Measurements from ENCODE around the gene GSK3B.
A peak's percentile ranks its signal among the peaks of the same experiment; 100 is the strongest.

Gene GSK3B

DNA sequence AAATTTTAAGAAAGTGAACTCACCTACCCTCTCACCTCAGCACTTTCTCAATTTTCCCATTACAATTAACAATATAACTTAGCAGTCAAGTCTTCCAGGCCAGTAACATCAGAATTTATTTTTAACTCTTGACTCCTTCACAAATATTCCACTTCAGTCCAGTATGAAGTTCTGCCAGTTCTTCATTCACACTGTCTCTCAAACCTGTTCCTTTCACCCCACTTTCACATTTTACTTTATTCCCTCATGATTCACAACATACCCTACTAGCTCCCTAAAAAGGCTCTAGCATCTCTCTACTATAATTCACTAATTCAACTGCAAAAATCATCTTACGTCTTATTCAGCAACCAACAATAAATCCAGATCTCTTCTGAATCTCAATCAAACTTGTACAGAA lies 3.8 kb downstream of the GSK3B start:
- TF ChIP-seq, protein P1, sequence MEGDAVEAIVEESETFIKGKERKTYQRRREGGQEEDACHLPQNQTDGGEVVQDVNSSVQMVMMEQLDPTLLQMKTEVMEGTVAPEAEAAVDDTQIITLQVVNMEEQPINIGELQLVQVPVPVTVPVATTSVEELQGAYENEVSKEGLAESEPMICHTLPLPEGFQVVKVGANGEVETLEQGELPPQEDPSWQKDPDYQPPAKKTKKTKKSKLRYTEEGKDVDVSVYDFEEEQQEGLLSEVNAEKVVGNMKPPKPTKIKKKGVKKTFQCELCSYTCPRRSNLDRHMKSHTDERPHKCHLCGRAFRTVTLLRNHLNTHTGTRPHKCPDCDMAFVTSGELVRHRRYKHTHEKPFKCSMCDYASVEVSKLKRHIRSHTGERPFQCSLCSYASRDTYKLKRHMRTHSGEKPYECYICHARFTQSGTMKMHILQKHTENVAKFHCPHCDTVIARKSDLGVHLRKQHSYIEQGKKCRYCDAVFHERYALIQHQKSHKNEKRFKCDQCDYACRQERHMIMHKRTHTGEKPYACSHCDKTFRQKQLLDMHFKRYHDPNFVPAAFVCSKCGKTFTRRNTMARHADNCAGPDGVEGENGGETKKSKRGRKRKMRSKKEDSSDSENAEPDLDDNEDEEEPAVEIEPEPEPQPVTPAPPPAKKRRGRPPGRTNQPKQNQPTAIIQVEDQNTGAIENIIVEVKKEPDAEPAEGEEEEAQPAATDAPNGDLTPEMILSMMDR (IDR thresholded peaks at IDR 0.05) = no peak
- Histone ChIP-seq H3K4me3 (ENCODE audit: low read depth in 1 of 2, low read length in 1 of 2) (peak overlapping the region in 1 of 2 experiments; percentile 99), H3K27me3 (no peaks in the 10 kb centered on the region), H3K9me3 (no peaks in the 10 kb centered on the region), H3K36me3 (no peaks in the 10 kb centered on the region), H3K27ac (peak overlapping the region; percentile 17), H3K4me1 (ENCODE audit: control insufficient read depth in 1 of 2, insufficient read depth in 1 of 2, low read depth in 1 of 2, low read length in 1 of 2) (peaks cover 47 to 50% of the 10 kb centered on the region in 2 experiments)

DNA sequence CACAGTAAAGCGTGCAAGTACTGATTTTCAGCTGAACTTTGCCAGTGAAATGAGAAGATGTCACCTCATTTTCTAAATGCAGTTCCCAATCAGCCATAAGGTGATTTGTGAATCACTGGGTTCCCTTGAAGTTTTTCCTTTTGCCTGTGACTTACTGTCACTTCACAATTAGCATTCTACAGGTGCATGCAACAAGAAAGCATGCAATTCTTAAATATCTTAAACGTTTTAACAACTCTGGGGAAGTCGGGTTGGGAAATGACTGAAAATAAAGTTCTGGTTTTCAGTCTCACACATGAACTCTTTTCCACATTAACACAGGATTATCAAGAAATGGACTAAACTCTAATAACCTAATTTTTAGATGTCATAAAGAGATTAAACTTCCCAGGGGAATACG lies 5.2 kb downstream of the GSK3B start:
- H3K4me3 ChIP-seq (ENCODE audit: low read depth in 1 of 2, low read length in 1 of 2) = no peak overlapping the region
- no peaks in the 10 kb centered on the region for H3K36me3 ChIP-seq
- peaks cover 50 to 52% of the 10 kb centered on the region in 2 experiments for H3K4me1 ChIP-seq (ENCODE audit: control insufficient read depth in 1 of 2, insufficient read depth in 1 of 2, low read depth in 1 of 2, low read length in 1 of 2)
- TF ChIP-seq, protein P1 (IDR thresholded peaks at IDR 0.05) = no peak
- no peaks in the 10 kb centered on the region for H3K27me3 ChIP-seq
- H3K9me3 ChIP-seq = no peaks in the 10 kb centered on the region
- H3K27ac ChIP-seq = no peak overlapping the region

DNA sequence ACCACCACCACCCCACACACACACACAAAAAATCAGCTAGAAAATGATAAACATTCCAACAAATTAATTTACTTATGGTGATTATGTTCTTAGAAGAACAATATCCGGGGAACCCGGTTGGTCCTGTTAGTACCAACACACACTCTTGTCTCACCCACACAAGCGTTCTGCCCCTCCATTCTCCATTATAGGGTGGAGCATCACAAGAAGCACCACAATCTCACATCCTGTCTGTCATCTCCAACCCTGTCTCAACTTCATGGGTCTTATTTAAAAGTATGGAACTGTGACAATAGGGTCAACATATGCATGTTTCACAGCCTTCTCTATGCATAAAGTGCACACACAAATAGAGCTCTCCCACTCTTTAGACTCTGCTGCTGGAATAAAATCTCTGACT lies 5.6 kb downstream of the GSK3B start:
- TF ChIP-seq, protein P1 (IDR thresholded peaks at IDR 0.05) = no peak
- Histone ChIP-seq H3K27me3 (no peaks in the 10 kb centered on the region), H3K4me3 (ENCODE audit: low read depth in 1 of 2, low read length in 1 of 2) (no peak overlapping the region), H3K9me3 (no peaks in the 10 kb centered on the region), H3K36me3 (no peaks in the 10 kb centered on the region), H3K27ac (no peak overlapping the region), H3K4me1 (ENCODE audit: control insufficient read depth in 1 of 2, insufficient read depth in 1 of 2, low read depth in 1 of 2, low read length in 1 of 2) (peaks cover 50 to 52% of the 10 kb centered on the region in 2 experiments)

DNA sequence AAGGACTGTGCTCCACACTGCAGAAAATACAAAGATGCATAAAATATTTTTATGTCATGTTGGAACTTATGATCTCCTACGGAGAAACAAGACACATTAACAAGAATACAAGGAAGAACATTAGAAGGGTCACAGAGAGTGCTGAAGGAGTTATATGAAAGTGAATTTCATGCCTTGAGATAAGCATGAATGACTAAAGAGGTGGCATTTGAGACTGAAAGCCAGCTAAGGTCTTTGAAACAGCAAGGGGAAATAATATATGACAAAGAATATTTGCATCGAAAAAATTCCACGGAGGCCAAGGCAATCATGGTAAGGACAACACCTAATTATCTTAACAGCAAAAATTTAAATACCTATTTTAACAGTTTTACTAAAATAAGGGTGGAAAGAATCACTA lies 12.5 kb downstream of the GSK3B start:
- TF ChIP-seq, protein P1 (IDR thresholded peaks at IDR 0.05) = no peak
- Histone ChIP-seq H3K4me3 (ENCODE audit: low read depth in 1 of 2, low read length in 1 of 2) (no peak overlapping the region), H3K36me3 (no peaks in the 10 kb centered on the region), H3K9me3 (no peaks in the 10 kb centered on the region), H3K4me1 (ENCODE audit: control insufficient read depth in 1 of 2, insufficient read depth in 1 of 2, low read depth in 1 of 2, low read length in 1 of 2) (peaks cover 15 to 25% of the 10 kb centered on the region in 2 experiments), H3K27me3 (no peaks in the 10 kb centered on the region), H3K27ac (peak overlapping the region; percentile 3)

DNA sequence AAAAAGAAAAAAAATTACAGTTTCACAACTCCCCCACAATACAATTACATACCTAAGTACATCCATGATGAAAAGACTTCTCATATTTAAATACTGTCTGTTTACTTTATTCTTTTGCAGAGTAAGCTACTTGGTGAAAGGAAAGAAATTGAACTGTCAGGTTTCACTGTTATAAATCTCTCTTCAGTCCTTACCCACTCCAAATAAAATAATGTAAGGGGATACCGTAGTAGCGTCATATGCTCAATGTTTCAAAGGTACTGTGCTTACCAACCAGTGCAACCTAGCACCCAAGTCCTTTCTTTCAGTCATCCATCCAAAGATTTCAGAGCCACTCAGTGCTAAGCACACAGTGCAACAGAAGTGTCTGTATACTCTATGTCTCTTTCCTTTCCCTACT lies 13.4 kb downstream of the GSK3B start:
- TF ChIP-seq, protein P1 (IDR thresholded peaks at IDR 0.05) = no peak
- no peaks in the 10 kb centered on the region for H3K27me3 ChIP-seq
- peaks cover 15 to 19% of the 10 kb centered on the region in 2 experiments for H3K4me1 ChIP-seq (ENCODE audit: control insufficient read depth in 1 of 2, insufficient read depth in 1 of 2, low read depth in 1 of 2, low read length in 1 of 2)
- no peaks in the 10 kb centered on the region for H3K9me3 ChIP-seq
- H3K36me3 ChIP-seq = no peaks in the 10 kb centered on the region
- no peak overlapping the region for H3K27ac ChIP-seq
- no peak overlapping the region for H3K4me3 ChIP-seq (ENCODE audit: low read depth in 1 of 2, low read length in 1 of 2)

DNA sequence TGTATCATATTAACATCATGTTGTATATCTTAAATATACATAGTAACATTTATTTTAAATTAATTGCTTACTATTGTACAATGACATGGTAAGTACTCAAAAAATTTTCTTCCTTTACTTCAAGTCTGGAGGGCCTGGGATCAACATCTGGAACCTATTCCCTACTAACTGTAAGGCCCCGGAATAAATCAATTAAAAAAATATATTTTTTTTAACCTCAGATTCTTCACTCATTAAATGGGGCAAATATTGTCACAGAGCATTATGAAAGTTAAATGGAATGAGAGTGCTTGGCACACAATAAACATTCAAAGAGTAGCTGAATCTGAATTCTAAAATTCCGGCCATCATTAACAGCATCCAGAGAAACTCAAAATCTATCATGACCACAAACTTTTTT lies 16.5 kb downstream of the GSK3B start:
- TF ChIP-seq, protein P1 (IDR thresholded peaks at IDR 0.05) = no peak
- H3K27me3 ChIP-seq = no peaks in the 10 kb centered on the region
- peaks cover 11 to 14% of the 10 kb centered on the region in 2 experiments for H3K4me1 ChIP-seq (ENCODE audit: control insufficient read depth in 1 of 2, insufficient read depth in 1 of 2, low read depth in 1 of 2, low read length in 1 of 2)
- no peak overlapping the region for H3K4me3 ChIP-seq (ENCODE audit: low read depth in 1 of 2, low read length in 1 of 2)
- H3K9me3 ChIP-seq = no peaks in the 10 kb centered on the region
- no peaks in the 10 kb centered on the region for H3K36me3 ChIP-seq
- no peak overlapping the region for H3K27ac ChIP-seq
